GM12878 (cell line): ENCODE data around the gene MSI2. TPM values are rescaled to one million over a fixed set of nuclear protein-coding genes. Genes with fewer than 3 reads are reported as not detected.

ENCODE experiments used
- ATAC-seq: fragments of 200-7000 bp; cut with Tn5 transposase; 3 replicates; pipeline ENCODE4 v1.9.1; 2020; ENCODE audit warnings: mild to moderate bottlenecking, moderate library complexity
- BruUV-seq: library from RNA; stranded (reverse); fragments of 400-500 nt; replicated peaks from 2 replicates; lab custom pipeline; 2021; lab: Mats Ljungman, UMichigan
- CTCF ChIA-PET: fragments of 300-600 bp; sonication (Branson Sonifier 250); formaldehyde crosslinking; extraction: SDS; loops from one replicate; lab custom pipeline; 2021; ENCODE audit warnings: inconsistent platforms; lab: Yijun Ruan, JAX
- POLR2A ChIA-PET: fragments of 350-600 bp; formaldehyde crosslinking; extraction: SDS; loops from one replicate; lab custom pipeline; 2021; ENCODE audit warnings: inconsistent platforms; lab: Charles Lee
- RAD21 ChIA-PET: fragments of 300-600 bp; sonication (Branson Sonifier 250); formaldehyde crosslinking; loops from one replicate; lab custom pipeline; 2023; ENCODE audit warnings: antibody characterized with exemption; ENCODE audit not compliant: unreplicated experiment; lab: Charles Lee
- SMC1A ChIA-PET: fragments of 300-600 bp; sonication (Branson Sonifier 250); formaldehyde crosslinking; loops from one replicate; lab custom pipeline; 2023; ENCODE audit not compliant: unreplicated experiment, uncharacterized antibody; lab: Charles Lee
- DNase-seq: peaks from one replicate; pipeline ENCODE4 v3.0.0-alpha.2; 2011; ENCODE audit warnings: low read depth, low spot score
- FAIRE-seq: peaks from 3 replicates; lab custom pipeline; 2011; peaks lifted over from hg19 to GRCh38; lab: Jason Lieb, UNC
- H2AFZ ChIP-seq: 2 replicates; pipeline ENCODE4 v1.6.0; 2011; ENCODE audit warnings: low read depth, low read length, control low read depth; ENCODE audit not compliant: control insufficient read depth
- H3K27ac ChIP-seq: 2 replicates; pipeline ENCODE4 v1.5.1; 2011; ENCODE audit warnings: control low read depth; ENCODE audit not compliant: control insufficient read depth, insufficient read depth
- H3K27me3 ChIP-seq, 2 experiments: replicated peaks in 1 of 2; 2 replicates each; pipeline versions ENCODE4 v1.6.0 to v1.6.1; 2011; ENCODE audit warnings: low read length in 1 of 2; ENCODE audit not compliant: control insufficient read depth in 2 of 2, insufficient read depth in 2 of 2
- H3K36me3 ChIP-seq, 2 experiments: 2 replicates each; pipeline ENCODE4 v1.5.1; 2011; ENCODE audit warnings: low read length in 1 of 2; ENCODE audit not compliant: control insufficient read depth in 2 of 2, insufficient read depth in 2 of 2
- H3K4me1 ChIP-seq: 2 replicates; pipeline ENCODE4 v1.6.1; 2011; ENCODE audit warnings: mild to moderate bottlenecking, low read length, moderate library complexity, mixed read lengths; ENCODE audit not compliant: control insufficient read depth, insufficient read depth
- H3K4me2 ChIP-seq: 2 replicates; pipeline ENCODE4 v1.6.0; 2011; ENCODE audit warnings: control low read depth; ENCODE audit not compliant: control insufficient read depth, insufficient read depth
- H3K4me3 ChIP-seq: fragments of 200-600 bp; sonication (generic); 2 replicates; pipeline ENCODE4 v1.5.1; 2016
- H3K79me2 ChIP-seq: 2 replicates; pipeline ENCODE4 v1.6.0; 2011; ENCODE audit warnings: low read length; ENCODE audit not compliant: control insufficient read depth, insufficient read depth
- H3K9ac ChIP-seq: 2 replicates; pipeline ENCODE4 v1.8.0; 2011; ENCODE audit warnings: low read length, control low read depth, mixed read lengths; ENCODE audit not compliant: control insufficient read depth, insufficient read depth
- H3K9me3 ChIP-seq: replicated peaks from 3 replicates; pipeline ENCODE4 v1.5.1; 2011; ENCODE audit warnings: mild to moderate bottlenecking, low read length; ENCODE audit not compliant: control insufficient read depth, insufficient read depth
- H4K20me1 ChIP-seq: 2 replicates; pipeline ENCODE4 v1.6.0; 2011; ENCODE audit not compliant: control insufficient read depth, insufficient read depth
- ETV6 ChIP-seq, 2 experiments: fragments of 450-650 bp in 1 of 2; IDR thresholded peaks in 1 of 2; conservative IDR thresholded peaks in 1 of 2; 2 replicates each; pipeline ENCODE4 v1.6.1; 2014; ENCODE audit warnings: antibody characterized with exemption in 1 of 2, borderline replicate concordance in 1 of 2, low read depth in 1 of 2, mild to moderate bottlenecking in 1 of 2, moderate library complexity in 1 of 2
- GABPA ChIP-seq: IDR thresholded peaks from 2 replicates; pipeline ENCODE4 v1.6.1; 2014; ENCODE audit warnings: antibody characterized with exemption, low read depth, mild to moderate bottlenecking, inconsistent platforms
- POLR2AphosphoS2 ChIP-seq: IDR thresholded peaks from 2 replicates; pipeline ENCODE4 v1.6.1; 2011; ENCODE audit warnings: low read depth, mild to moderate bottlenecking, low read length, improper control_type of control experiment, moderate library complexity
- RCOR1 ChIP-seq: conservative IDR thresholded peaks from 2 replicates; pipeline ENCODE4 v1.6.1; 2012; ENCODE audit warnings: low read depth, low read length, improper control_type of control experiment
- WGBS: methylation state at CpG from one replicate; pipeline ENCODE4 v1.1.6; 2016; ENCODE audit warnings: low lambda C conversion rate; ENCODE audit not compliant: insufficient replicate concordance, insufficient coverage; ENCODE audit errors: missing lambda C conversion rate; 5-methylcytosine and 5-hydroxymethylcytosine counted together
- in situ Hi-C: fragments of 300-500 bp; cut with MboI; formaldehyde crosslinking; loops from 9 replicates; pipeline ENCODE4 v1.14.3; 2018; ENCODE audit warnings: mixed read lengths
- intact Hi-C: fragments of 100-400 bp; cut with micrococcal nuclease; formaldehyde crosslinking; loops from one replicate; pipeline ENCODE4 v1.14.2; 2022; ENCODE audit not compliant: unreplicated experiment
- polyA plus RNA-seq, 11 experiments: library from polyadenylated mRNA; depleted of rRNA in 4 of 11; unstranded in 6 of 11; stranded (reverse) in 5 of 11; fragments of >200 nt; fragmentation: Nextera tagmentation in 4 of 11; fragmentation: Illumina TruSeq in 1 of 11; extraction: Ambion mirVana in 4 of 11; extraction: Trizol in 1 of 11; gene quantifications; 1 replicate in 1 of 11; 2 replicates in 10 of 11; pipeline versions ENCODE4 v1.2.1 to v1.2.3, GENCODE V29; 2011 to 2016; ENCODE audit warnings: inconsistent platforms in 2 of 11, missing spikeins in 2 of 11, low read depth in 1 of 11
- total RNA-seq, 4 experiments: library from RNA; depleted of rRNA in 3 of 4; stranded (reverse); fragments of >200 nt in 3 of 4; fragmentation: Illumina TruSeq in 1 of 4; extraction: Trizol in 1 of 4; gene quantifications; 2 replicates each; pipeline versions ENCODE4 v1.2.1 to v1.2.3, GENCODE V29; 2013 to 2021
- TF ChIP-seq, protein P1 (sequence below): IDR thresholded peaks from 2 replicates; pipeline ENCODE4 v1.6.1; 2011; ENCODE audit warnings: borderline replicate concordance, low read depth, mild to moderate bottlenecking, moderate library complexity, low read length; ENCODE audit not compliant: insufficient read depth, poor library complexity, severe bottlenecking

Gene MSI2
- total and polyA plus RNA-seq, 10 of the 15 experiments (the other 5 are each of a cell fraction or from before 2014, with no cell fraction given) = 6.1 to 76.1 (median 42.0) TPM

DNA sequence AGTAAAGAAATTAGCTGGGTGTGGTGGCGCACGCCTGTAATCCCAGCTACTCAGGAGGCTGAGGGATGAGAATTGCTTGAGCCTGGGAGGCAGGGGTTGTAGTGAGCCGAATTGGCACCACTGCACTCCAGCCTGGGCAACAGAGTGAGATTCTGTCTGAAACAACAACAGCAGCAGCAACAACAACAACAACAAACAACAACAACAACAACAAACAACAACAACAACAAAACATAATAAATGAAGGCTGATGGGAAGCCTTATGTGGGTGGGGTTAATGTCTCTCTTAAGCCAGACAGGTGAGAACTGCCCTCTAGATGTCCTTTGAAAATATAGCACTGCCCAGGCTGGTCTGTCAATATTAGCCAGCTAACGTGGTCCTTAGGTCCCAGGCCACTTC is 107.3 kb downstream of the MSI2 start (continued):
- no peak for TF ChIP-seq ETV6 (conservative IDR thresholded peaks at IDR 0.05 in 1 of 2, IDR thresholded peaks at IDR 0.05 in 1 of 2; ENCODE audit: borderline replicate concordance in 1 of 2, low read depth in 1 of 2)
- TF ChIP-seq, protein P1, sequence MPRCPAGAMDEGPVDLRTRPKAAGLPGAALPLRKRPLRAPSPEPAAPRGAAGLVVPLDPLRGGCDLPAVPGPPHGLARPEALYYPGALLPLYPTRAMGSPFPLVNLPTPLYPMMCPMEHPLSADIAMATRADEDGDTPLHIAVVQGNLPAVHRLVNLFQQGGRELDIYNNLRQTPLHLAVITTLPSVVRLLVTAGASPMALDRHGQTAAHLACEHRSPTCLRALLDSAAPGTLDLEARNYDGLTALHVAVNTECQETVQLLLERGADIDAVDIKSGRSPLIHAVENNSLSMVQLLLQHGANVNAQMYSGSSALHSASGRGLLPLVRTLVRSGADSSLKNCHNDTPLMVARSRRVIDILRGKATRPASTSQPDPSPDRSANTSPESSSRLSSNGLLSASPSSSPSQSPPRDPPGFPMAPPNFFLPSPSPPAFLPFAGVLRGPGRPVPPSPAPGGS = no peak

GRCh38 chr17:57363998-57364643 is 107.8 kb downstream of the MSI2 start:
- no TSS peak for BruUV-seq
- no peak overlapping the region for H3K9ac ChIP-seq
- no peaks in the 10 kb centered on the region for H3K27me3 ChIP-seq
- peaks cover 51% of the 10 kb centered on the region for H3K4me1 ChIP-seq
- H3K27ac ChIP-seq = no peak overlapping the region
- no peak overlapping the region for H2AFZ ChIP-seq
- ChIA-PET POLR2A (interaction anchor here (0.6 to 9.1 kb wide), 4 partner anchors 7 to 586 kb away, joined by 3 to 80 read pairs (median 3); no protein-coding TSS in a partner anchor), SMC1A (interaction anchor here (0.7 to 9.4 kb wide), 12 partner anchors 7 to 121 kb away, joined by 3 to 141 read pairs (median 4); no protein-coding TSS in a partner anchor), CTCF (interaction anchor here (1.3 to 2.1 kb wide), 3 partner anchors 76 to 121 kb away, joined by 3 to 5 read pairs (median 4); no protein-coding TSS in a partner anchor), RAD21 (interaction anchor here (1.0 to 2.4 kb wide), 4 partner anchors 8 to 308 kb away, joined by 4 to 7 read pairs (median 6); no protein-coding TSS in a partner anchor)
- WGBS = 98% methylated on average over 7 of the region's 7 CpGs
- in situ Hi-C loops (no loop called here), intact Hi-C loops (no loop called here)
- H3K79me2 ChIP-seq = peaks cover 44% of the 10 kb centered on the region
- no peaks in the 10 kb centered on the region for H4K20me1 ChIP-seq
- no peak overlapping the region for H3K4me3 ChIP-seq
- DNase-seq = no peak
- no peak for FAIRE-seq
- no peak for ATAC-seq
- no peaks in the 10 kb centered on the region; a peak in 1 of 4 replicates for H3K36me3 ChIP-seq
- TF ChIP-seq POLR2AphosphoS2 = no peak
- TF ChIP-seq RCOR1 = no peak
- no peak for TF ChIP-seq GABPA
- H3K4me2 ChIP-seq = no peak overlapping the region
- no peaks in the 10 kb centered on the region for H3K9me3 ChIP-seq
